GM21619 (cell line): Measurements from ENCODE around the gene CMIP.
"Not testable (repeated sequence)": the region's sequence is repeated elsewhere in the genome, so short reads cannot be mapped to it uniquely, and the experiment has no call there.

Source experiments
- ATAC-seq: cut with Tn5 transposase; IDR thresholded peaks from one replicate; pipeline ENCODE4 v1.9.1; 2021; ENCODE audit not compliant: unreplicated experiment

CMIP gene

GRCh38 chr16:81444448-81445121 lies at the start of gene CMIP:
TSS of gene CMIP (plus strand) at chr16:81444808.
- ATAC-seq: peak; percentile 76

- ATAC-seq: no peak
Measured at GRCh38 chr16:81394966-81395655, 49.5 kb upstream of the CMIP start.

- no peak for ATAC-seq
Measured at GRCh38 chr16:81397058-81397878, 47.3 kb upstream of the CMIP start.

- ATAC-seq: no peak
Measured at GRCh38 chr16:81397879-81398520, 46.6 kb upstream of the CMIP start.

- no peak for ATAC-seq
Measured at GRCh38 chr16:81399909-81400308, 44.7 kb upstream of the CMIP start.

GRCh38 chr16:81401035-81401950 lies 43.3 kb upstream of the CMIP start:
- no peak for ATAC-seq

- no peak for ATAC-seq
Measured at GRCh38 chr16:81403208-81403600, 41.4 kb upstream of the CMIP start.

- ATAC-seq: peak; percentile 76
Measured at GRCh38 chr16:81403601-81404391, 40.8 kb upstream of the CMIP start.

GRCh38 chr16:81405002-81405401 lies 39.6 kb upstream of the CMIP start:
- ATAC-seq: not testable (repeated sequence)

GRCh38 chr16:81405702-81406113 lies 38.9 kb upstream of the CMIP start:
- ATAC-seq: no peak

- ATAC-seq: no peak
Measured at GRCh38 chr16:81408409-81408950, 36.1 kb upstream of the CMIP start.

GRCh38 chr16:81409016-81409556 lies 35.5 kb upstream of the CMIP start:
- ATAC-seq: no peak

- no peak for ATAC-seq
Measured at GRCh38 chr16:81410643-81411293, 33.8 kb upstream of the CMIP start.

GRCh38 chr16:81413245-81413990 lies 31.2 kb upstream of the CMIP start:
- no peak for ATAC-seq

- ATAC-seq: no peak
Measured at GRCh38 chr16:81415751-81416150, 28.9 kb upstream of the CMIP start.

GRCh38 chr16:81416749-81417148 lies 27.9 kb upstream of the CMIP start:
- ATAC-seq: no peak

- no peak for ATAC-seq
Measured at GRCh38 chr16:81417210-81417609, 27.4 kb upstream of the CMIP start.

GRCh38 chr16:81419806-81420205 lies 24.8 kb upstream of the CMIP start:
- ATAC-seq: no peak
